Loucy (cell line): ENCODE data around the gene FLRT2.

Source experiments
- CTCF ChIP-seq: fragments of 200-600 bp; sonication (generic); conservative IDR thresholded peaks from 2 replicates; pipeline ENCODE4 v1.5.1; 2014; ENCODE audit warnings: mild to moderate bottlenecking, antibody characterized with exemption, low read length
- EZH2phosphoT487 ChIP-seq: fragments of 200-600 bp; IDR thresholded peaks from 2 replicates; pipeline ENCODE4 v1.6.1; 2018; ENCODE audit warnings: antibody characterized with exemption, mild to moderate bottlenecking, moderate library complexity, borderline replicate concordance

DNA sequence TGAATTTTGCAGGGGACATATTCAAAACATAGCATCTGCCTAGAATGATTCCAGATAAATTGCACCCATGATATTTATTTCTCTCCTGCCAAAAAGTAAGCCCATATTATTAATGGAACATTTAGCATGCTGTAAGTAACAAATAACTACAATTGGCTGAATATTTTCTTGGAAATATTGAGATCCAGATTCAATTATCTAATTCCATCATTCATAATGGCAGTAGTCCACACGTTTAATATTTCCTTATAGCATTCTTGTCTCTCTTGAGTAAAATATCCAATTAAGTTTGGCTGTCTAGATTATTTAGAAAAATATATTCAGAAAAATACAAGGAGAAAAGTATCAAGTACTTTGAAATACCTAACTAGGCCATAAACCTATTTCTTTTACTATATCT is 157.5 kb downstream of the FLRT2 start:
- TF ChIP-seq CTCF (no peak), EZH2phosphoT487 (no peak)
